Activated T-cell treated with anti-CD3 and anti-CD28 coated beads, Interleukin-2, amount 50 U/mL, for 4 hours (primary cell): ENCODE measurements around the gene HERPUD1. TPM values are rescaled to one million over a fixed set of nuclear protein-coding genes. Genes with fewer than 3 reads are reported as not detected.
A peak's percentile ranks its signal among the peaks of the same experiment; 100 is the strongest.
"Not testable (repeated sequence)": the region's sequence is repeated elsewhere in the genome, so short reads cannot be mapped to it uniquely, and the experiment has no call there.

ENCODE experiments used
- ATAC-seq, 2 donors: fragments of 200-7000 bp; cut with Tn5 transposase; one replicate each; pipeline ENCODE4 v1.10.0; 2021
- DNase-seq: peaks from one replicate; pipeline ENCODE4 v3.0.0-alpha.2; 2020
- H3K27me3 Mint-ChIP-seq: one replicate; pipeline ENCODE4 v1.8.0; 2021; ENCODE audit warnings: low read depth, mixed read lengths
- H3K36me3 Mint-ChIP-seq: one replicate; pipeline ENCODE4 v1.8.0; 2022; ENCODE audit warnings: mixed read lengths; ENCODE audit not compliant: insufficient read depth
- H3K4me1 Mint-ChIP-seq: one replicate; pipeline ENCODE4 v1.8.0; 2021; ENCODE audit warnings: low read depth, mixed read lengths
- H3K4me3 Mint-ChIP-seq: one replicate; pipeline ENCODE4 v1.8.0; 2021; ENCODE audit warnings: mild to moderate bottlenecking, moderate library complexity, mixed read lengths
- H3K9me3 Mint-ChIP-seq: one replicate; pipeline ENCODE4 v1.8.0; 2021; ENCODE audit warnings: mixed read lengths
- total RNA-seq, 3 donors: library from RNA; stranded (reverse); gene quantifications; one replicate each; pipeline ENCODE4 v1.2.1, GENCODE V29; 2021

The HERPUD1 gene
- total RNA-seq, 3 donors from 2014 or later: 161 to 228 (median 170) TPM

GRCh38 chr16:56918467-56919012 is 13.4 kb upstream of the HERPUD1 start:
- H3K4me3 Mint-ChIP-seq: no peak overlapping the region
- no peaks in the 10 kb centered on the region for H3K36me3 Mint-ChIP-seq

GRCh38 chr16:56919099-56919800 is 12.7 kb upstream of the HERPUD1 start:
- Mint-ChIP-seq H3K9me3 (no peaks in the 10 kb centered on the region), H3K27me3 (no peaks in the 10 kb centered on the region), H3K4me1 (peaks cover 26% of the 10 kb centered on the region), H3K4me3 (no peak overlapping the region), H3K36me3 (no peaks in the 10 kb centered on the region)
- no peak for DNase-seq
- no peak for ATAC-seq

More at GRCh38 chr16:56918467-56919012, 13.4 kb upstream of the HERPUD1 start:
- DNase-seq (no peak), ATAC-seq (no peak)
- Mint-ChIP-seq H3K9me3 (no peaks in the 10 kb centered on the region), H3K4me1 (peaks cover 26% of the 10 kb centered on the region), H3K27me3 (no peaks in the 10 kb centered on the region)

GRCh38 chr16:56921571-56921970 is 10.4 kb upstream of the HERPUD1 start:
- H3K4me3 Mint-ChIP-seq: no peak overlapping the region
- peaks cover 28% of the 10 kb centered on the region for H3K4me1 Mint-ChIP-seq
- ATAC-seq (no peak), DNase-seq (no peak)
- no peaks in the 10 kb centered on the region for H3K27me3 Mint-ChIP-seq
- no peaks in the 10 kb centered on the region for H3K36me3 Mint-ChIP-seq
- H3K9me3 Mint-ChIP-seq: no peaks in the 10 kb centered on the region

GRCh38 chr16:56923481-56924091 is 8.4 kb upstream of the HERPUD1 start:
- Mint-ChIP-seq H3K4me3 (no peak overlapping the region), H3K27me3 (no peaks in the 10 kb centered on the region), H3K36me3 (no peaks in the 10 kb centered on the region), H3K4me1 (peaks cover 13% of the 10 kb centered on the region), H3K9me3 (no peaks in the 10 kb centered on the region)
- DNase-seq (no peak), ATAC-seq (no peak)

GRCh38 chr16:56927471-56927870 is 4.5 kb upstream of the HERPUD1 start:
- Mint-ChIP-seq H3K9me3 (no peaks in the 10 kb centered on the region), H3K4me3 (no peak overlapping the region), H3K36me3 (no peaks in the 10 kb centered on the region), H3K4me1 (peaks cover 14% of the 10 kb centered on the region), H3K27me3 (no peaks in the 10 kb centered on the region)
- DNase-seq (no peak), ATAC-seq (no peak)

GRCh38 chr16:56929639-56930038 is 2.3 kb upstream of the HERPUD1 start:
- H3K4me3 Mint-ChIP-seq: no peak overlapping the region
- H3K36me3 Mint-ChIP-seq: peaks cover 13% of the 10 kb centered on the region
- H3K27me3 Mint-ChIP-seq: no peaks in the 10 kb centered on the region
- H3K4me1 Mint-ChIP-seq: peaks cover 18% of the 10 kb centered on the region
- no peak for ATAC-seq
- no peak for DNase-seq
- no peaks in the 10 kb centered on the region for H3K9me3 Mint-ChIP-seq

GRCh38 chr16:56930486-56931270 is 1.3 kb upstream of the HERPUD1 start:
- ATAC-seq: no peak
- Mint-ChIP-seq H3K9me3 (no peaks in the 10 kb centered on the region), H3K36me3 (peaks cover 23% of the 10 kb centered on the region), H3K4me3 (peak overlapping the region; percentile 69), H3K27me3 (no peaks in the 10 kb centered on the region), H3K4me1 (peaks cover 25% of the 10 kb centered on the region)
- no peak for DNase-seq

- Mint-ChIP-seq H3K36me3 (peaks cover 27% of the 10 kb centered on the region), H3K9me3 (no peaks in the 10 kb centered on the region), H3K4me3 (peak overlapping the region; percentile 69), H3K4me1 (peaks cover 32% of the 10 kb centered on the region), H3K27me3 (no peaks in the 10 kb centered on the region)
- DNase-seq (no peak), ATAC-seq (peak in 1 of 2 donors; percentile 2)
Measured at GRCh38 chr16:56931271-56931891, 561 bp upstream of the HERPUD1 start.

- H3K4me1 Mint-ChIP-seq: peaks cover 48% of the 10 kb centered on the region
- H3K36me3 Mint-ChIP-seq: peaks cover 39% of the 10 kb centered on the region
- H3K9me3 Mint-ChIP-seq: no peaks in the 10 kb centered on the region
- H3K27me3 Mint-ChIP-seq: no peaks in the 10 kb centered on the region
- H3K4me3 Mint-ChIP-seq: peak overlapping the region; percentile 95
- ATAC-seq (peak; percentile 2 to 5), DNase-seq (peak; percentile 17)
Measured at GRCh38 chr16:56932721-56933619, 1.0 kb downstream of the HERPUD1 start.

GRCh38 chr16:56933828-56934598 is 2.1 kb downstream of the HERPUD1 start:
- H3K4me1 Mint-ChIP-seq: peaks cover 56% of the 10 kb centered on the region
- peaks cover 48% of the 10 kb centered on the region for H3K36me3 Mint-ChIP-seq
- no peak for DNase-seq
- peak overlapping the region; percentile 95 for H3K4me3 Mint-ChIP-seq
- ATAC-seq: no peak
- H3K27me3 Mint-ChIP-seq: no peaks in the 10 kb centered on the region
- no peaks in the 10 kb centered on the region for H3K9me3 Mint-ChIP-seq

- H3K27me3 Mint-ChIP-seq: not testable (repeated sequence)
Measured at GRCh38 chr16:56934599-56935145, 2.7 kb downstream of the HERPUD1 start.

GRCh38 chr16:56935201-56935600 is 3.3 kb downstream of the HERPUD1 start:
- Mint-ChIP-seq H3K36me3 (peaks cover 60% of the 10 kb centered on the region), H3K27me3 (no peaks in the 10 kb centered on the region), H3K4me3 (peak overlapping the region; percentile 95), H3K4me1 (peaks cover 68% of the 10 kb centered on the region), H3K9me3 (no peaks in the 10 kb centered on the region)
- no peak for DNase-seq
- no peak for ATAC-seq

More at GRCh38 chr16:56934599-56935145, 2.7 kb downstream of the HERPUD1 start:
- ATAC-seq, DNase-seq, H3K9me3 Mint-ChIP-seq: not testable (repeated sequence)
- peaks cover 55% of the 10 kb centered on the region for H3K36me3 Mint-ChIP-seq
- H3K4me1 Mint-ChIP-seq: peaks cover 63% of the 10 kb centered on the region
- peak overlapping the region; percentile 95 for H3K4me3 Mint-ChIP-seq
